Activated B cell treated with CpG ODN at 0.5 μM for 24 hours (primary cell): ENCODE results near the gene CDC6. TPM values are rescaled to one million over a fixed set of nuclear protein-coding genes. Genes with fewer than 3 reads are reported as not detected.

Experiments
- ATAC-seq: fragments of 200-7000 bp; cut with Tn5 transposase; one replicate; pipeline ENCODE4 v1.10.0; 2021; ENCODE audit warnings: low read depth, mild to moderate bottlenecking, moderate library complexity
- CTCF ChIA-PET: fragments of 350-600 bp; sonication (Branson Sonifier 250); formaldehyde crosslinking; loops from one replicate; lab custom pipeline; 2021; ENCODE audit warnings: antibody characterized with exemption; lab: Charles Lee
- POLR2A ChIA-PET: fragments of 350-600 bp; sonication (Branson Sonifier 250); formaldehyde crosslinking; loops from one replicate; lab custom pipeline; 2021; ENCODE audit warnings: antibody characterized with exemption; lab: Charles Lee
- DNase-seq: peaks from one replicate; pipeline ENCODE4 v3.0.0; 2022
- H3K27ac Mint-ChIP-seq: one replicate; pipeline ENCODE4 v1.8.0; 2020; ENCODE audit warnings: mixed read lengths
- H3K27me3 Mint-ChIP-seq: one replicate; pipeline ENCODE4 v1.8.0; 2021; ENCODE audit warnings: mixed read lengths
- H3K36me3 Mint-ChIP-seq: one replicate; pipeline ENCODE4 v1.8.0; 2021; ENCODE audit warnings: low read depth, mixed read lengths
- H3K4me1 Mint-ChIP-seq: one replicate; pipeline ENCODE4 v1.8.0; 2021; ENCODE audit warnings: mixed read lengths
- H3K4me3 Mint-ChIP-seq: one replicate; pipeline ENCODE4 v1.8.0; 2020; ENCODE audit warnings: mild to moderate bottlenecking, mixed read lengths
- H3K9me3 Mint-ChIP-seq: one replicate; pipeline ENCODE4 v1.8.0; 2020; ENCODE audit warnings: mixed read lengths
- CTCF ChIP-seq: fragments of 200-600 bp; IDR thresholded peaks from one replicate; pipeline ENCODE4 v1.8.0; 2022; ENCODE audit warnings: antibody characterized with exemption, mild to moderate bottlenecking
- intact Hi-C: fragments of 100-400 bp; cut with micrococcal nuclease; formaldehyde crosslinking; loops from one replicate; pipeline ENCODE4 v1.15.1; 2024
- total RNA-seq: library from RNA; stranded (reverse); gene quantifications from 2 replicates; pipeline ENCODE4 v1.2.3, GENCODE V29; 2022

CDC6 gene
- total RNA-seq, 1 donor from 2014 or later, result 9.7 TPM

DNA sequence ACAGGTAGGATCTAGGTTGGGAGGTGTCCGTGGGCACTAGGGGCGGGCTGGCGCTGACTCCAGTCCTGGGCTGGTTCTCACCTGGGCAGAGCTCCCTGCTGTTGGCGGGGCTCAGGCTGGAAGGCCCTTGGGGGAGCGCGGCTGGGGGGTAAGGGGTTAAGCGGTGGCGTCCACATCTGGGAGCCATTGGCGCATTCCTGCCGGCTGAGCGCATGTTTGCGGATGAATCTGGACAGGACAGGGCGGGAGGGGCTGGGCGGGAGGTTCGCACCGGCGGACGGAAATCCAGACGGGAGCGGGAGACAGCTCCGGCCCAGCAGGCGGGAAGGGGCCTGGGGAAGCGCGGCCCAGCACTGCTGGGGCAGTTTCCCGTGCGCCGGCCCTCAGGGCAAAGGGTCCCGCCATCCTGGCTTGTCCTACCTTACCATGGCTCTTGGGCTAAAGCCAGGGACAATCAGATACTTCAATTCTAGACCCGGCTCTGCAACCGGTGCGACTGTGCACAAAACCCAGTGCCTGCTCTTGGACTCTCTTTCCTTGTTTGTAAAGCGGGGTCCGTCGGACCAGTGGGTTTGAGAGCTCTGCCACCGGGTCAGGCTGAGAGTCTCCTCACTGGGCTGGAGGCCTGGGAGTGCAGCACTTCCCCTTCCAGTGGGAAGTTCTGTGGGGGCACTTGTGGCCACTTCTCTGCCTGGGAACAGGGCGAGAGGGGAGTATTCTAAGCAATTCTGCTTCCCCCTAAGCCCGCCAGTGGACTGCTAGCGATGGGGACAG lies 29.1 kb downstream of the CDC6 start:
- Mint-ChIP-seq H3K36me3 (peaks cover 9% of the 10 kb centered on the region), H3K27me3 (no peaks in the 10 kb centered on the region), H3K4me3 (peak overlapping the region; percentile 93), H3K4me1 (peaks cover 73% of the 10 kb centered on the region), H3K27ac (no peak overlapping the region), H3K9me3 (no peaks in the 10 kb centered on the region)
- intact Hi-C loops, result no loop called here
- ChIA-PET CTCF (interaction anchor here (0.8 to 3.6 kb wide), 8 partner anchors 9 to 38 kb away, joined by 3 to 17 read pairs (median 4); no protein-coding TSS in a partner anchor), POLR2A (interaction anchor here (0.5 to 9.6 kb wide), 16 partner anchors 8 to 1118 kb away, joined by 3 to 154 read pairs (median 4); partner anchors contain the start of gene RARA)
- no peak for ATAC-seq
- no peak for DNase-seq
- TF ChIP-seq CTCF, result no peak

GRCh38 chr17:40317345-40317873 lies 29.7 kb downstream of the CDC6 start:
- Mint-ChIP-seq H3K4me3 (peak overlapping the region; percentile 93), H3K27me3 (no peaks in the 10 kb centered on the region), H3K9me3 (no peaks in the 10 kb centered on the region), H3K36me3 (peaks cover 14% of the 10 kb centered on the region), H3K27ac (peak overlapping the region; percentile 98), H3K4me1 (peaks cover 78% of the 10 kb centered on the region)
- DNase-seq (no peak), ATAC-seq (no peak)
- ChIA-PET CTCF (interaction anchor here (0.8 to 3.6 kb wide), 7 partner anchors 8 to 37 kb away, joined by 3 to 17 read pairs (median 5); no protein-coding TSS in a partner anchor), POLR2A (interaction anchor here (0.6 to 9.6 kb wide), 17 partner anchors 8 to 562 kb away, joined by 3 to 154 read pairs (median 5); partner anchors contain the start of gene RARA)
- intact Hi-C loops, result no loop called here
- no peak for TF ChIP-seq CTCF

- Mint-ChIP-seq H3K36me3 (peaks cover 17% of the 10 kb centered on the region), H3K27me3 (no peaks in the 10 kb centered on the region), H3K4me1 (peaks cover 85% of the 10 kb centered on the region), H3K27ac (peak overlapping the region; percentile 98), H3K4me3 (peak overlapping the region; percentile 93), H3K9me3 (no peaks in the 10 kb centered on the region)
- ChIA-PET CTCF (interaction anchor here (1.0 to 3.6 kb wide), 8 partner anchors 9 to 37 kb away, joined by 3 to 17 read pairs (median 6); partner anchors contain the start of gene RARA), POLR2A (interaction anchor here (0.6 to 9.6 kb wide), 19 partner anchors 7 to 1361 kb away, joined by 3 to 154 read pairs (median 4); partner anchors contain the start of genes CCR7 and RARA)
- ATAC-seq, result peak; percentile 65
- peak; percentile 88 for DNase-seq
- intact Hi-C loops, result loop anchor here (1.0 kb wide), 2 partner anchors 9 to 31 kb away; partner anchors contain the start of genes CDC6 and RARA
- TF ChIP-seq CTCF, result no peak
Measured at GRCh38 chr17:40317880-40318829, 30.5 kb downstream of the CDC6 start.

DNA sequence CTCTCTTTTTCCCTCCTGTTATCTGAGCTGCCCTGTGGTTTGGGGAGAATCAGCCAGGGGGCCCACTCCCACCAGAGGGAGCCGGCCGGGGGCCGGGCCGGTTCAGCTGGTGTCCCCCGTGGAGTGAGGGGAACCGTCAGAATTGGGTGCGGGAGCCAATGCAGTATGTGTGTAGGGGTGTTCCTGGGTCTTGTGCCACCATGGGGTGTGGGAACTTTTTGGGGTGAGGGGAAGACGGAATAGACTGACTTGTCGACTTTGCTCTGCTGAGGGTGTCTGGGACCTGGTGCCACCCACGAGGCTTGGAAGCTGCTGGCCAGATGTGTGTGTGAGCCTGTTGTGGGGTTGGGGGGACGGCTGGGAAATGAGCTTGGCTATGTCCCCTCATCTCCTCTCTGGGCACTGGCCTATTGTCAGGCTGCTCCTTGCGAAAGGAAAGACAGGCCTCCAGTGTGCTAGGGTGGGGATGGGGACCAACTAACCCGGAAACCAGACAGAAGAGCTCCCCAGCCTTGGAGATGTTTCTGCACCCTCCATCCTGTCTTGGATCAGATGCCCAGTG lies 31.2 kb downstream of the CDC6 start:
- Mint-ChIP-seq H3K27ac (peak overlapping the region; percentile 98), H3K4me3 (peak overlapping the region; percentile 93), H3K36me3 (peaks cover 17% of the 10 kb centered on the region), H3K9me3 (no peaks in the 10 kb centered on the region), H3K4me1 (peaks cover 86% of the 10 kb centered on the region), H3K27me3 (no peaks in the 10 kb centered on the region)
- ChIA-PET POLR2A (interaction anchor here (0.7 to 5.3 kb wide), 10 partner anchors 9 to 1360 kb away, joined by 3 to 81 read pairs (median 4); partner anchors contain the start of gene CCR7), CTCF (interaction anchor here (1.1 to 3.6 kb wide), 6 partner anchors 9 to 36 kb away, joined by 3 to 17 read pairs (median 6); partner anchors contain the start of gene RARA)
- intact Hi-C loops, result loop anchor here (1.0 kb wide), 2 partner anchors 10 to 32 kb away; partner anchors contain the start of genes CDC6 and RARA
- no peak for TF ChIP-seq CTCF
- ATAC-seq (no peak), DNase-seq (no peak)
